Measurements from ENCODE around the gene IPP. TPM values are rescaled to one million over a fixed set of nuclear protein-coding genes. Genes with fewer than 3 reads are reported as not detected.
"Not testable (repeated sequence)": the region's sequence is repeated elsewhere in the genome, so short reads cannot be mapped to it uniquely, and the experiment has no call there.

The IPP gene
- total and polyA plus RNA-seq, 2 donors, result 7.6 to 19.0 TPM

- H3K4me1 ChIP-seq (ENCODE audit: insufficient read depth), result peaks cover 2% of the 10 kb centered on the region
- under 1% methylated on average over 27 of the region's 27 CpGs for WGBS
- peaks cover 2% of the 10 kb centered on the region for H3K36me3 ChIP-seq (ENCODE audit: insufficient read depth)
- DNase-seq (ENCODE audit: extremely low spot score), result no peak
- H3K4me3 ChIP-seq (ENCODE audit: low read depth, low read length), result peak overlapping the region; percentile 82
- H3K27ac ChIP-seq (ENCODE audit: low read depth), result peak overlapping the region; percentile 97
These were observed 64.5 kb downstream of the IPP start for GRCh38 chr1:45686015-45686287.

- H3K36me3 ChIP-seq (ENCODE audit: insufficient read depth), result peaks cover 2% of the 10 kb centered on the region
- H3K4me3 ChIP-seq (ENCODE audit: low read depth, low read length), result peak overlapping the region; percentile 82
- peak overlapping the region; percentile 97 for H3K27ac ChIP-seq (ENCODE audit: low read depth)
- DNase-seq (ENCODE audit: extremely low spot score), result peak; percentile 25
- H3K4me1 ChIP-seq (ENCODE audit: insufficient read depth), result peaks cover 2% of the 10 kb centered on the region
- WGBS, result under 1% methylated on average over 13 of the region's 13 CpGs
These were observed 65.0 kb downstream of the IPP start for GRCh38 chr1:45685308-45686014.

DNA sequence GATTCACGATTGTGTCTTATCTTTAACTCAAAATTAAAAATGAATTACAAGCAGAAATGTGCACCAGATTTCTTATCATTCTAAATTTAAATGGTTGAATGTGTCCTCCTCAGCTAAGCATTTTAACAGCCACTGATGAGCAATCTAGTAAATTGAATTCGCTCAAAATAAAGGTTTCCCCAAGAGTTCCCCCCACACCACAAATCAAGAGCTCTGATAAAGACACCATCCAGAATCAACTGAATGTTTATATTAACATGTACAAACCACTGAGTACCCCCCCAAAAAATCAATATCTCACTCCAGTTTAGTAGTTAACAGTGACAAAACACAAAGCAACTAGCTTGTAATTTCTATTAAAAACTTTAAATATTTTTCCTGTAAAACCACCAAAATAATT lies 66.1 kb downstream of the IPP start:
- H3K4me1 ChIP-seq (ENCODE audit: insufficient read depth), result no peaks in the 10 kb centered on the region
- peaks cover 2% of the 10 kb centered on the region for H3K36me3 ChIP-seq (ENCODE audit: insufficient read depth)
- H3K27ac ChIP-seq (ENCODE audit: low read depth), result no peak overlapping the region
- no peak for DNase-seq (ENCODE audit: extremely low spot score)
- peak overlapping the region; percentile 15 for H3K4me3 ChIP-seq (ENCODE audit: low read depth, low read length)
- WGBS, result 40% methylated on average over 2 of the region's 2 CpGs

DNA sequence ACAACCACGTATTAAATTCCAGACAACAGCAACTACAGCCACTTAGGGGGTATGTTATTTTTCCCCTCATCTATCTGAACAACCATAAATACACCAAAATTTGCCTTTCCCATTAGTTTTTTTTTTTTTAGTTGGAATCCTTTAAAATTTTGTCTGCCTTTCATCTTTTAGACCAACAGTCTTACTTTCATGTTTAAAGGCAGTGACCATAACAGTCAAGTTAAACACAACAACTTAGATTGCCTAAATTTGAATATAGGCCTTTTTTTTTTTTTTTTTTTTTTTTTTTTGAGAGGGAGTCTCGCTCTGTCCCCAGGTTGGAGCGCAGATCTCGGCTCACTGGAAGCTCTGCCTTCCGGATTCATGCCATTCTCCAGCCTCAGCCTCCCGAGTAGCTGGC lies 67.5 kb downstream of the IPP start:
- WGBS, result 93% methylated on average over 6 of the region's 6 CpGs
- no peak for DNase-seq (ENCODE audit: extremely low spot score)
- Histone ChIP-seq H3K36me3 (ENCODE audit: insufficient read depth) (peaks cover 2% of the 10 kb centered on the region), H3K4me1 (ENCODE audit: insufficient read depth) (no peaks in the 10 kb centered on the region), H3K27ac (ENCODE audit: low read depth) (no peak overlapping the region), H3K4me3 (ENCODE audit: low read depth, low read length) (no peak overlapping the region)

DNA sequence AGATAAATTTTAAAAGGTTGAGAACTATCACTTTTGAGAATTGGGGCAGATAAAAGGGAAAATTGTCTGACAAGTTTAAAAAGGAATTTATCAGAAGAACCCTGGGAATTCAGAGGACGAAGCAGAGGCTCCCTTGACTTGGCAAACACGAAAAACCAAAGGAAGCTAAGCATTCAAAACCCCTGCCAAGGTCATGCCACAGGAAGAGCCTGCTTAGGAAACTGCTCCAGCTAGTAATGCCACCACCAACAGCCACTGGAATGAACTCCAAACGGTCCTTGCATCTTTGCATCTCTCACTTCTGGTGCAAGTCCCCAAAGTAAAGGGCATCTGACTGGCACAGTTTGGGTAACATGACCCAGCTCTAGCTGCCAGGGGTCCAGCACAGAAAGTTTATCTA lies 71.3 kb downstream of the IPP start:
- WGBS, result 9% methylated on average over 3 of the region's 3 CpGs
- Histone ChIP-seq H3K36me3 (ENCODE audit: insufficient read depth) (peaks cover 2% of the 10 kb centered on the region), H3K27ac (ENCODE audit: low read depth) (no peak overlapping the region), H3K4me1 (ENCODE audit: insufficient read depth) (no peaks in the 10 kb centered on the region), H3K4me3 (ENCODE audit: low read depth, low read length) (no peak overlapping the region)
- DNase-seq (ENCODE audit: extremely low spot score), result no peak

- Histone ChIP-seq H3K36me3 (ENCODE audit: insufficient read depth) (no peaks in the 10 kb centered on the region), H3K27ac (ENCODE audit: low read depth) (no peak overlapping the region), H3K4me3 (ENCODE audit: low read depth, low read length) (no peak overlapping the region), H3K4me1 (ENCODE audit: insufficient read depth) (no peaks in the 10 kb centered on the region)
- no peak for DNase-seq (ENCODE audit: extremely low spot score)
These were observed 72.0 kb downstream of the IPP start for GRCh38 chr1:45678489-45678888.

DNA sequence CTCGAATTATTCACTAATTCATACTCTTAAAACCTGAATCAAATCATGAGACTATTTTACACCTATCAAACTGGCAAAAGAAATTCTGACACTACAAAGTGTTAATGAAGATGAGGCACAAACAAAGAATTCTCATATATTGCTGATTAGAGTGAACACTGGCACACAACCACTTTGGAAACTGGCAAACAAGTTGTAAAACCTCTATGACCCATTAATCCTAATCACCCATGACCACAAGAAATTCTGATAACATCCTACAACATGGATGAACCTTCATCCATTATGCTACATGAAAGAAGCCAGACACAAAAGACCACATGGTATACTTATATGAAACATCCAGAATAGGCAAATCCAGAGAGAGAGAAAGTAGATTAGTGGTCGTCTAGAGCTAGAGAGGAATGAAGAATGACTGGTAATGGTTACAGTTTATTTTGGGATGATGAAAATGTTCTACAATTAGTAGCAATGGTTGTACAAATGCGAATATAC lies 72.7 kb downstream of the IPP start:
- Histone ChIP-seq H3K4me1 (ENCODE audit: insufficient read depth) (no peaks in the 10 kb centered on the region), H3K27ac (ENCODE audit: low read depth) (no peak overlapping the region), H3K36me3 (ENCODE audit: insufficient read depth) (no peaks in the 10 kb centered on the region), H3K4me3 (ENCODE audit: low read depth, low read length) (no peak overlapping the region)
- no peak for DNase-seq (ENCODE audit: extremely low spot score)
- 64% methylated on average over 3 of the region's 3 CpGs for WGBS

GRCh38 chr1:45676553-45676952 lies 73.9 kb downstream of the IPP start:
- DNase-seq (ENCODE audit: extremely low spot score); H3K36me3 ChIP-seq (ENCODE audit: insufficient read depth); H3K4me3 ChIP-seq (ENCODE audit: low read depth, low read length); H3K4me1 ChIP-seq (ENCODE audit: insufficient read depth); H3K27ac ChIP-seq (ENCODE audit: low read depth): not testable (repeated sequence)
- WGBS, result 95% methylated on average over 7 of the region's 7 CpGs

- no peaks in the 10 kb centered on the region for H3K4me1 ChIP-seq (ENCODE audit: insufficient read depth)
- no peak overlapping the region for H3K4me3 ChIP-seq (ENCODE audit: low read depth, low read length)
- no peaks in the 10 kb centered on the region for H3K36me3 ChIP-seq (ENCODE audit: insufficient read depth)
- no peak overlapping the region for H3K27ac ChIP-seq (ENCODE audit: low read depth)
- WGBS, result 87% methylated on average over 5 of the region's 5 CpGs
- no peak for DNase-seq (ENCODE audit: extremely low spot score)
These were observed 76.0 kb downstream of the IPP start for GRCh38 chr1:45674478-45674877.

DNA sequence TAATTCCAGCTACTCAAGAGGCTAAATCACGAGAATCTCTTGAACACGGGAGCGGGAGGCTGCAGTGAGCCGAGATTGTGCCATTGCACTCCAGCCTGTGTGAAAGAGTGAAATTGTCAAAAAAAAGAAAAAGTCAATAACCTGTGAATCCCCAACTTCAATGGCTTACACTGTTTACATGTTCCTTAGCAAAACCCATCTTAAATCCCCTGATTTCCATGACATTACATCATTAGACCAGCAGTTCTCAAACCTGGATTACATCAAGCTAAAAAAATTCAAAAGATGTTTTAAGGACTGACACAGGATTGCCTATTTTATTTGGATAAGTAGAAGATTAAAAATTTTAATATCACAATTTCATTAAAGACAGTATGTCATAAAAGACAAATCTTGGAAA lies 76.5 kb downstream of the IPP start:
- 97% methylated on average over 4 of the region's 4 CpGs for WGBS
- no peak for DNase-seq (ENCODE audit: extremely low spot score)
- Histone ChIP-seq H3K4me1 (ENCODE audit: insufficient read depth) (no peaks in the 10 kb centered on the region), H3K27ac (ENCODE audit: low read depth) (no peak overlapping the region), H3K4me3 (ENCODE audit: low read depth, low read length) (no peak overlapping the region), H3K36me3 (ENCODE audit: insufficient read depth) (no peaks in the 10 kb centered on the region)

DNA sequence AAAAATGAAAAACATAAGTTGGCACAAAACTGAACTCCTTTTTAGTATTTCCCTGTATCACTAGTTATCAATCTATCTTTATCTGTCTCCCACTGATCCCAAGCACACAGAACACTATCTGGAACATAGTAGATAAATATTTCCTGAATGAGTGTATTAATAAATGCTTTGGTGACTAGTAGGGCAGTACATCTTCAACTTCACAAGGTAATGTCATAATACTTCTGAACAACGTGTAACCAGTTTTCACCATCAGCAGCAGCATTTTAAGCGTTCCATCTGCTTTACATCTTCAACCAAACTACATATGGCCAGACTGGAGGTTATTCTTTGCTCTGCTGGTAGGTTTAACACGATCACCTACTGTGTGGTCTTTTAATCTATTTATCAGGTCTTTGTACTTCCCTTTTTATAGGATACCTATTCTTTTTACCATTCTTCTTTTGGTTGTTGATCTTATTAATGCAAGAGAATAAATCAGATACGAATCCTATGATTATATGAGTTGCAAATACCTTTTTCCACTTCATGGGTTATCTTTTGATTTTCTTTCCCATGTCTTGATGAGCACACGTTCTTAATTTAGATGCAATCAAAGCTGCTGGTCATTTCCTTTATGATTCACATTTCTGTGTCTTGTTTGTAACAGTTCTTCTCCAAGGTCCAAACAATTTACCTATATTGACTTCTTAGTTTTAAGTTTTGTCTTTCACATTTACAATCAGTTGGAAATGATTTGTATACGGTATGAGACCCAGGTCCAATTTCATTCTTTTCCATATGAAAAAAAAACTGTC lies 80.4 kb downstream of the IPP start:
- no peak overlapping the region for H3K27ac ChIP-seq (ENCODE audit: low read depth)
- no peak overlapping the region for H3K4me3 ChIP-seq (ENCODE audit: low read depth, low read length)
- 68% methylated on average over 6 of the region's 6 CpGs for WGBS
- H3K4me1 ChIP-seq (ENCODE audit: insufficient read depth), result no peaks in the 10 kb centered on the region
- H3K36me3 ChIP-seq (ENCODE audit: insufficient read depth), result no peaks in the 10 kb centered on the region
- DNase-seq (ENCODE audit: extremely low spot score), result no peak

DNA sequence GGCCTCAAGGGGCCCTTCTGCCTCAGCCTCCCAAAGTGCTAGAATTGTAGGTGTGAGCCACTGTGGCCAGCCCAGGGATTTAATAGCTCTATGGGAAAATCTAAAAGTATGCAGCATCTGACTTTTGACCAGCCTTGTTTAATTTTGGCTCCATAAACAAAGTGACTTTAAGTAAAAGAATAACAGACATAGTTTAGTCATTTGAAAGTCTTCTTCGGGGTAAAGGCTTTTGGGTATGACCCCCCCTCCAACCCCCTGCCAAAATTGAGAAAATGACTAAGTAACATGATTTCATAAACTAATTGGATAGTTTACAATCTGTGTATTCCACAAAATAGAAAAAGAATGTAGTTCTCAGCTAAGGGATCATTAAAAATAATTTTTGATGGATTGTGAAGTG lies 81.1 kb downstream of the IPP start:
- no peak for DNase-seq (ENCODE audit: extremely low spot score)
- 20% methylated on average over 1 of the region's 1 CpG for whole genome bisulfite sequencing
- H3K4me1 ChIP-seq (ENCODE audit: insufficient read depth), result no peaks in the 10 kb centered on the region

GRCh38 chr1:45668526-45668925 lies 81.9 kb downstream of the IPP start:
- no peaks in the 10 kb centered on the region for H3K36me3 ChIP-seq (ENCODE audit: insufficient read depth)
- DNase-seq (ENCODE audit: extremely low spot score), result no peak
- no peak overlapping the region for H3K27ac ChIP-seq (ENCODE audit: low read depth)
- no peak overlapping the region for H3K4me3 ChIP-seq (ENCODE audit: low read depth, low read length)
- H3K4me1 ChIP-seq (ENCODE audit: insufficient read depth), result no peaks in the 10 kb centered on the region
- 96% methylated on average over 4 of the region's 4 CpGs for WGBS

More for the DNA sequence above, 81.1 kb downstream of the IPP start:
- no peaks in the 10 kb centered on the region for H3K36me3 ChIP-seq (ENCODE audit: insufficient read depth)
- no peak overlapping the region for H3K4me3 ChIP-seq (ENCODE audit: low read depth, low read length)
- H3K27ac ChIP-seq (ENCODE audit: low read depth), result no peak overlapping the region

- no peak for DNase-seq (ENCODE audit: extremely low spot score)
- no peak overlapping the region for H3K4me3 ChIP-seq (ENCODE audit: low read depth, low read length)
- no peak overlapping the region for H3K27ac ChIP-seq (ENCODE audit: low read depth)
- H3K4me1 ChIP-seq (ENCODE audit: insufficient read depth), result no peaks in the 10 kb centered on the region
- H3K36me3 ChIP-seq (ENCODE audit: insufficient read depth), result no peaks in the 10 kb centered on the region
- 83% methylated on average over 8 of the region's 8 CpGs for WGBS
These were observed 82.9 kb downstream of the IPP start for GRCh38 chr1:45667321-45668111.
